Measurements from ENCODE around the gene RPS6KA6.

RPS6KA6 gene

DNA sequence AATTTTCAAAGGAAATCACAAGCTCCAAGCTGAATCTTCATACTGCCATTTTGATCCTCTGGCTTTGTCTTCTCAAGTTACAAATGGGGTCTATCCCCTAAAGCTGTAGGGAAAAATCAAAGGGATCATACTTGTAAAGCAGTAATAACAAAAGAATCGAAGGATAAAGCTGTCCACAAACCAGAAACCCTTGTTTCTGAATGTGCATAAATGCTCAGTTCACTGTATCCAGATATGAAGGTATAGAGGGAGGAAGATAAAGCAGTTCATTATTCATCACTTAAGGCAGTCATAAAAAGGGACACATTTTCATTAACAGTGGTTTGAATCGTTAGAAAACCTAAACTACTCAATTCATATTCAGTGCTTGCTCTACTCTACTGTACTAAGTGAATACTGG lies 33.2 kb upstream of the RPS6KA6 start:
- no peak for ATAC-seq
- TF ChIP-seq ZFP3 (CRISPR knock-in tag; IDR thresholded peaks at IDR 0.05) (no peak), ZNF565 (CRISPR knock-in tag; conservative IDR thresholded peaks at IDR 0.05; ENCODE audit: low read depth) (no peak), ISL1 (CRISPR knock-in tag; IDR thresholded peaks at IDR 0.05) (no peak)

GRCh38 chrX:84219551-84219950 lies 31.6 kb upstream of the RPS6KA6 start:
- no peak for ATAC-seq
- TF ChIP-seq PATZ1 (CRISPR knock-in tag; IDR thresholded peaks at IDR 0.05; ENCODE audit: borderline replicate concordance), result no peak
- TF ChIP-seq TCF4 (CRISPR knock-in tag; IDR thresholded peaks at IDR 0.05; ENCODE audit: borderline replicate concordance), result no peak
- TF ChIP-seq ZFP3 (CRISPR knock-in tag; IDR thresholded peaks at IDR 0.05), result no peak
- TF ChIP-seq ISL1 (CRISPR knock-in tag; IDR thresholded peaks at IDR 0.05), result no peak
- no peak for TF ChIP-seq PPARA (CRISPR knock-in tag; IDR thresholded peaks at IDR 0.05; ENCODE audit: borderline replicate concordance)
- no peak for TF ChIP-seq ESRRG (CRISPR knock-in tag; IDR thresholded peaks at IDR 0.05)
- TF ChIP-seq RARB (CRISPR knock-in tag; IDR thresholded peaks at IDR 0.05), result no peak
- TF ChIP-seq ZNF70 (CRISPR knock-in tag; IDR thresholded peaks at IDR 0.05), result no peak
- no peak for TF ChIP-seq SNAI2 (CRISPR knock-in tag; IDR thresholded peaks at IDR 0.05)
- TF ChIP-seq BACH2 (CRISPR knock-in tag; IDR thresholded peaks at IDR 0.05; ENCODE audit: borderline replicate concordance), result no peak
- TF ChIP-seq CSRNP3 (CRISPR knock-in tag; IDR thresholded peaks at IDR 0.05), result no peak
- no peak for TF ChIP-seq TOX (CRISPR knock-in tag; IDR thresholded peaks at IDR 0.05; ENCODE audit: borderline replicate concordance)
- no peak for TF ChIP-seq ZNF8 (CRISPR knock-in tag; IDR thresholded peaks at IDR 0.05)
- no peak for TF ChIP-seq ZFP30 (CRISPR knock-in tag; IDR thresholded peaks at IDR 0.05)
- TF ChIP-seq ZC3H10 (CRISPR knock-in tag; IDR thresholded peaks at IDR 0.05), result no peak
- TF ChIP-seq, protein P1, sequence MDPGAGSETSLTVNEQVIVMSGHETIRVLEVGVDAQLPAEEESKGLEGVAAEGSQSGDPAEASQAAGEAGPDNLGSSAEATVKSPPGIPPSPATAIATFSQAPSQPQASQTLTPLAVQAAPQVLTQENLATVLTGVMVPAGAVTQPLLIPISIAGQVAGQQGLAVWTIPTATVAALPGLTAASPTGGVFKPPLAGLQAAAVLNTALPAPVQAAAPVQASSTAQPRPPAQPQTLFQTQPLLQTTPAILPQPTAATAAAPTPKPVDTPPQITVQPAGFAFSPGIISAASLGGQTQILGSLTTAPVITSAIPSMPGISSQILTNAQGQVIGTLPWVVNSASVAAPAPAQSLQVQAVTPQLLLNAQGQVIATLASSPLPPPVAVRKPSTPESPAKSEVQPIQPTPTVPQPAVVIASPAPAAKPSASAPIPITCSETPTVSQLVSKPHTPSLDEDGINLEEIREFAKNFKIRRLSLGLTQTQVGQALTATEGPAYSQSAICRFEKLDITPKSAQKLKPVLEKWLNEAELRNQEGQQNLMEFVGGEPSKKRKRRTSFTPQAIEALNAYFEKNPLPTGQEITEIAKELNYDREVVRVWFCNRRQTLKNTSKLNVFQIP (CRISPR knock-in tag; IDR thresholded peaks at IDR 0.05; ENCODE audit: borderline replicate concordance, low read depth), result no peak
- no peak for TF ChIP-seq ARNTL (CRISPR knock-in tag; IDR thresholded peaks at IDR 0.05; ENCODE audit: borderline replicate concordance, low read depth)
- TF ChIP-seq GLIS3 (CRISPR knock-in tag; IDR thresholded peaks at IDR 0.05), result no peak

DNA sequence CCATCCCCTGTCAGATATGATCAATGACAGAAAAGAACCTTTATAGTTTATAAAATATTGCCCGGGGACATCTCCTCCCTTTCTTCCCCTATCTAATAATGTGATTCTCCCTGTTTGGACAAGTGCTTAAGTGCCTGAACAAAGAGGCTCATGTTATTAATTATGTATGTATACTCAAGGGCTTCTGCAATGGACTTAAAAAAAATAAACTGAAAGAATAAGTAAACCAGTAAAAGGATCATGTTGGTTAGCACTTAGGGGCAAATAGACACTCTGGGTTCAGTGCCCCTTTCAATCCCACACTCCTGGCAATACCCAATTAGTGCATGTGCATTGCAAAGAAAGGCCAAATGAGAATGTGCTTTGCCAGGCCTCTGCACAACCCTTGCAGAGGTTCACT lies 30.7 kb upstream of the RPS6KA6 start:
- TF ChIP-seq ZFP3 (CRISPR knock-in tag; IDR thresholded peaks at IDR 0.05), result no peak
- no peak for TF ChIP-seq TOX (CRISPR knock-in tag; IDR thresholded peaks at IDR 0.05; ENCODE audit: borderline replicate concordance)
- peak; percentile 44; the same call in 1 of the 2 replicates for TF ChIP-seq TCF4 (CRISPR knock-in tag; IDR thresholded peaks at IDR 0.05; ENCODE audit: borderline replicate concordance)
- no peak for ATAC-seq

DNA sequence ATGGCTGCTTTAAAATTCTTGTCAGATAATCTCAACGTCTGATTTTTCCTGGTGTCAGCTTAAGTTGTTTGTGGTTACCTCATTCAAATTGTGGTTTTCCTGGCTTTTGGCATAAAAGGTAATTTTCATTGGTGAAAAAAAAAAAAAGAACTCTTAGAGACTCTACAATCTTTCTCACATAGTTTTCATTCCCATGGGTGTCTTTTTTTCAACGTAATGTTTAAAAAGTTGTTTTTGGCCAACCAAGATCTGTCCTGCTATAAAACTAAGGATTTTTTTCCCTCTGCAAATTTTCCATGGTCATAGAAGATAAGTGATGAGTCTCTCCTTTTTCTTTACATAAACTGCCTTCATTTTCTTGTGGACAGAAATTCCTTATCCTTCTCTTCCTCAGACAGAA lies 28.9 kb upstream of the RPS6KA6 start:
- no peak for ATAC-seq
- TF ChIP-seq CSRNP3 (CRISPR knock-in tag; IDR thresholded peaks at IDR 0.05), result no peak
- no peak for TF ChIP-seq CSDC2 (CRISPR knock-in tag; IDR thresholded peaks at IDR 0.05)
- TF ChIP-seq SNAI2 (CRISPR knock-in tag; IDR thresholded peaks at IDR 0.05), result no peak
- TF ChIP-seq ZNF70 (CRISPR knock-in tag; IDR thresholded peaks at IDR 0.05), result no peak
- TF ChIP-seq TSHZ2 (CRISPR knock-in tag; IDR thresholded peaks at IDR 0.05), result no peak
- TF ChIP-seq ZNF565 (CRISPR knock-in tag; conservative IDR thresholded peaks at IDR 0.05; ENCODE audit: low read depth), result no peak
- no peak for TF ChIP-seq ISL1 (CRISPR knock-in tag; IDR thresholded peaks at IDR 0.05)
- no peak for TF ChIP-seq ZC3H10 (CRISPR knock-in tag; IDR thresholded peaks at IDR 0.05)
- TF ChIP-seq, protein P1 (CRISPR knock-in tag; IDR thresholded peaks at IDR 0.05; ENCODE audit: borderline replicate concordance, low read depth), result no peak
- TF ChIP-seq PPARA (CRISPR knock-in tag; IDR thresholded peaks at IDR 0.05; ENCODE audit: borderline replicate concordance), result no peak
- no peak for TF ChIP-seq GLIS3 (CRISPR knock-in tag; IDR thresholded peaks at IDR 0.05)
- TF ChIP-seq ZFP30 (CRISPR knock-in tag; IDR thresholded peaks at IDR 0.05), result no peak
- TF ChIP-seq TOX (CRISPR knock-in tag; IDR thresholded peaks at IDR 0.05; ENCODE audit: borderline replicate concordance), result no peak
- no peak for TF ChIP-seq PATZ1 (CRISPR knock-in tag; IDR thresholded peaks at IDR 0.05; ENCODE audit: borderline replicate concordance)
- TF ChIP-seq BACH2 (CRISPR knock-in tag; IDR thresholded peaks at IDR 0.05; ENCODE audit: borderline replicate concordance), result no peak
